Activated CD4-positive, alpha-beta T cell treated with anti-CD3 and anti-CD28 coated beads, Interleukin-10, Interleukin-2, amounts not matched to agents 100 ng/mL and 50 ng/mL, durations not matched to agents 16 hours and 8 hours (primary cell): ENCODE measurements around the gene UXS1.
A peak's percentile ranks its signal among the peaks of the same experiment; 100 is the strongest.

ENCODE experiments used
- DNase-seq: peaks from one replicate; pipeline ENCODE4 v3.0.0-alpha.2; 2020

Gene UXS1

GRCh38 chr2:106187273-106187891, 6.7 kb downstream of the UXS1 start:
- DNase-seq: no peak

GRCh38 chr2:106185475-106186184, 8.5 kb downstream of the UXS1 start:
- no peak for DNase-seq

GRCh38 chr2:106184857-106185256, 9.2 kb downstream of the UXS1 start:
- no peak for DNase-seq

DNA sequence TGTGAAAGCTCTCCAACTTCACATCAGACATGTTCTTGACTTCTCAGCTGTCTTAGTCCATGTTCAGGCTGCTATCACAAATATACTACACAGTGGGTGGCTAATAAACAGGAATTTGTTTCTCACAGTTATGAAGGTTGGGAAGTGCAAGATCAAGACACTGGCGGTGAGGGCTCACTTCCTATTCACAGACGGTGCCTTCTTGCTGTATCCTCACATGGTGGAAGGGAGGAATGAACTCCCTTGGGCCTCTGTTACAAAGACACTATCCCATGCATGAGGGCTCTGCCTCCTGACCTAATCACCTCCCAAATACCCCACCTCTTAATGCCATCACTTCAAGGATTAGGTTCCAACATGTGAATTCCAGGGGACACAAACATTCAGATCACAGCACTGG, 9.7 kb downstream of the UXS1 start:
- DNase-seq: no peak

- DNase-seq: no peak
Observed at GRCh38 chr2:106183101-106183696, 10.9 kb downstream of the UXS1 start.

GRCh38 chr2:106181064-106181463, 13.0 kb downstream of the UXS1 start:
- no peak for DNase-seq

- DNase-seq: no peak
Observed at GRCh38 chr2:106180602-106181001, 13.5 kb downstream of the UXS1 start.

DNA sequence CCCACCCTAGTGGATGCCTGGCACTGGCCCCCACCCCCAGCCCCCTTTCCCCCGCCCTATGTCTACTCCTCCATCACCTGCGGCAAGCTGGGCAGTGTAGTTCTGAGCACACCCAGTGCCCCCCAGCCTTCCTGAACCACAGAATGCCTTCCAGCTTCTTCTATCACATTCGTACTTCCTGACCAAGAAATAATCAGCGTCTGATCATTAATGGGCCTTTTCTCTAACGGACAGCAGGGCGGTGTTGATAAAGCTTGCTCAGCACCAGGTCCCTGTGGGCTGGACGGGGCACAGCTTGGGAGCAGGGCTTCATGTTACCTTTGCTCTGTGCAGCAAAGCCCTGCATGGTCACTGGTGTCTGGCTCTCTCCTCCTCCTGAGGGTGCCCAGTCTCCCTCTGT, 15.4 kb downstream of the UXS1 start:
- no peak for DNase-seq

DNA sequence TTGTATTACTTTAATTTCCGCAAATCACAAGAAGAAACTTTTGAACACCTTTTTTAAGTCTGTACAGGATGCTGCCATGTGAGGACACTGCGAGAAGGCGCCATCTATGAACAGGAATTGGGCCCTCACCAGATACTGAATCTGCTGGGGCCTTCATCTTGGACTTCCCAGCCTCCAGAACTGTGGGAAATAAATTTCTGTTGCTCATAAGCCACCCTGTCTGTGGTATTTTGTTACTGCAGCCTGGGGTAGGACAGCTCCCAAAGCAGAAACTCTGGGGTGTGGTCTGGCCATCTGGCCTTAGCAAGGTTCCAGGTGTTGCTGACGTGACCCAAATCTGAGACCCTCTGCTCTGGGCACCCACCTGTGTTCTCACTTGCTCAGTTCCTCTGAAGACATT, 16.5 kb downstream of the UXS1 start:
- no peak for DNase-seq

DNA sequence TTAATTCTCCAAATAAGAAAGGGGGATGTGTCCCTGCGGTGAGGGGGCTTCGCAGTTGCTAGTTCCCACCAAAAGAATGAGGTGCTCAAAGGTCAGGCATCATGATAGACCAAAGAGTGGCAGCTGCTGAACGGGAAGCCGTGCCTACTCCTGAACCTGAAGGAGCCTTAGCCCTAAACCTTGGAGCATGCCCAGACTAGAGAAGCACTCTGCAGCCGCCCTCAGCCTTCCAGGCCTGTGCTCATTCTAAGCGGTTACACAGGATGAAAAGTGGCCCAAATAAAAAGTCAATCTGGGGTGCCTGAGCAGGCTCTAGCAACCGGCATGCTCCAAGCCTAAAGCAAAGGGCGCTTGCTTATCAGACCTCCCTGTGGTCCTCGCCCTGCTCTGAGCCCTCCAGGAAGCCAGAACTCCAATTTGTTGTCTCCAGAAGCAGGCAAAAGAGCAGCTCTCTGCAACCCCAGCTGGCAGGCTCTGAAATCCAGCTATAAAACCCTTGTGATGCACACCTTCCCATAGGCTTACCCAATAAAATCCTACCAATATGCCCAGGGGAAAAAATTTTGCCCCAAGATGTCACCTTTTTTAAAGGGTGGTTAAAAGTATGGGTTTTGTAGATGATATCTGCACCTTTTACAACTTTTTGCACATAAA, 17.5 kb downstream of the UXS1 start:
- no peak for DNase-seq

GRCh38 chr2:106175086-106175850, 18.8 kb downstream of the UXS1 start:
- no peak for DNase-seq

- DNase-seq: no peak
Observed at GRCh38 chr2:106174056-106174455, 20.0 kb downstream of the UXS1 start.

DNA sequence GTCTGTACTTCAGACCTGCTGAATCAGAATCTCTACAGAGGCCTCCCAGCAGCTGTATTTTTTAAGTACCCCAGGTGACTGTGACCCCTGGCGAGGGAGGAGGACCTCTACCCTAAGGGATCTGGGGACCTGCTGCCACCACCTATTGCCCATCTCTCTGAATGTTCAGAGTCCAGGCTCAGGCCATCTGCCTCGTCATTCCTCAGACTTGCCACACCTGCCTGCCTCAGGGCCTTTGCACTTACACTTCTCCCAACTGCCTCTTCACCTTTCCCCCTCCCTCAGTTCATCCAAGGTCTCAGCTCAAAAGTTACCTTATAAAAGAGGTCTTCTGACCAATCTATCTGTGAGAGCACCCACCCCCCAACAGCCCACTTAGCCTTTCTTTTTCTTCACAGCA, 21.5 kb downstream of the UXS1 start:
- no peak for DNase-seq

- DNase-seq: no peak
Observed at GRCh38 chr2:106168657-106169056, 25.4 kb downstream of the UXS1 start.

DNA sequence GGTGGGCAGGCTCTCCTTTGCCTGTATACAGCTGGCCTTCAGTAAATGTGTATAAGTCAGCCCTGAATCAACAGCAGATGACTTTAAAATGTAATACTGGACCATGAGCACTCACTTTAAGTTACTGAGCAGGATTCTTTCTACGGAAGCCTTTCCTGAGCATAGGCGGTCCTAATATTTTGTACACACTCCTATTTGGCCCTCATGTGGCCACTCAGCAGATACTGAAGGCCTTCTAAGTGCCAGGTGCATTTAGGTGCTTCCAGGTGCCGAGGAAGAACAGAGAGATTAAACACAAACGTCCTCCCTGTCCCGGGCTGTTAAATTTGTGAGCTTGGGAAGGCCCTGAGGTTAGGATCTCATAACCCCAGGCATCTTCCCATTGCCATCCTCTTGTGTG, 27.0 kb downstream of the UXS1 start:
- DNase-seq: no peak

GRCh38 chr2:106165561-106165960, 28.5 kb downstream of the UXS1 start:
- DNase-seq: no peak

GRCh38 chr2:106165029-106165428, 29.1 kb downstream of the UXS1 start:
- DNase-seq: no peak

DNA sequence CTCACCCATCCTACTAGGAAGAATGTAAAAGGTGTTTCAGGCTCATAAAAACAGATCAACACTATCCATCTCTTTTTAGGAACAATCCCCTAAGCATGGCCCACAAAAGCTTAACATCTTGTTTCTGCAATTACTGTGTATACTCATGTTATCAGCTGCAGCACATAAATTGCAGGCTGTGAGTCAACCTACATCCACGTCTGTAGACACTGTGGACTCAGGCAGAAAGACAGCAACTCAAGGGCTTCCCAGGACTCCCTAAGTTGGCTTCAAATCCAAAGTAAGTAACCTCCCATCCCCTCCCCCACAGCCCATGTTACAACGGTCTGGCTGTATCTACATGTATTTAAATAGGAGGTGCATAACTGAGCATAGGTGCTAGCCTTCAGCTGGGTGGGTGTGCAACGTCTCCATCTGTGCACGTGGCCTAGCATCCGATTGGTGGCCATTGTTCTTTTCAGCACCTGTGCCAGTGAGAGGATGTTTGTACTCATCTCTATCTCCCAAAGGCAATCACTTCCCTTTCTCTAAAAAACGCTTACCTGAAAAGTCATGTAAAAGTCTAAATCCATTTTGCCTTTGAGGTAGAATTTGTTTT, 30.1 kb downstream of the UXS1 start:
- DNase-seq: no peak

DNA sequence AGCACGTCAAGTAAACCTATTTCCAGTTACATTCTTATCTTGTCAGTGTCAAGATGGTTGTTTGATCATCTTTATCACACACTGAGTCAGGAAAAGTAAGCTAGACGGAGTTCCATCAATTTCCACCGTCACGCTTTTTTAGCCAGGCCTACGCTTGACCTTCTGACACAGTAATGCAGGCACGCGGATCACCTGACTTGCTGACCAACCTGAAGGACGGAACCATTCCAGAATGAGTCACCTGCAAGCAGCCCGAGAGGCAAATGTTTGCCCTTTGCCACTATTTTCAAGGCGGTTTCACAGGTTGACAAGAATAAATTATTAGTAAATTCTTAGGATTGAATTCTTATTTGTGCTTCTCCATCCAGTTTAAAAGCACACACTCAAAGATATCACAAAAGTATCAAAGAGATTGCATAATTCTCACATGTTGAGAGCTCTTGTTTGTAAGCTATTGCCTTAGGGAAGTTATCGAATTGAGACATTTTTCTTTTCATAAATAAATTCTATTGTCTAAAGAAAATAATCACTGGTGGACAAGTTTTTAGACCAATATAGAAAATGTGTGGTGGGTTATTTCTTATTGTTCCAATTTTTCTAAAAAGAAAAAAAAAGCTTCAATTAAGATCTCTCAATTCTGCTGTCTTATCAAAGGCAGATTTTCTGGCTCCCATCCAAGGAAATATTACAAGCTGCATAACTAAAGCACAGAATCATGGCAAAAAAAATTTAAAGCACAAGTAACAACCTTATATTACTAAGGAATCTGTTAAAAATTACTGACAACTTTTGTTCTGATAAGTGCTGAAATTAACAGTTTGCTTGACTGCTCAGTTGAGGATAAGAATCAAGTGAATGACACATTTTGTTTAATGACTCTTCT, 31.9 kb downstream of the UXS1 start:
- no peak for DNase-seq

GRCh38 chr2:106161341-106161740, 32.8 kb downstream of the UXS1 start:
- DNase-seq: no peak

- peak; percentile 69 for DNase-seq
Observed at GRCh38 chr2:106160786-106161261, 33.3 kb downstream of the UXS1 start.
